KMS-11 (cell line): Measurements from ENCODE around the gene ALKBH4.
A peak's percentile ranks its signal among the peaks of the same experiment; 100 is the strongest.

ENCODE experiments used
- H2AFZ ChIP-seq: fragments of 200-600 bp; sonication (generic); 2 replicates; pipeline ENCODE4 v1.6.1; 2016; ENCODE audit warnings: antibody characterized with exemption, mixed run types, low read depth
- H3K27ac ChIP-seq: fragments of 200-600 bp; sonication (generic); 2 replicates; pipeline ENCODE4 v1.6.1; 2016; ENCODE audit warnings: mild to moderate bottlenecking, mixed run types
- H3K27me3 ChIP-seq: fragments of 200-600 bp; sonication (generic); 2 replicates; pipeline ENCODE4 v1.6.1; 2017; ENCODE audit warnings: mild to moderate bottlenecking, low read depth, mixed run types, moderate library complexity; ENCODE audit not compliant: insufficient read depth
- H3K36me3 ChIP-seq: fragments of 200-600 bp; sonication (generic); 2 replicates; pipeline ENCODE4 v1.6.1; 2017; ENCODE audit warnings: mild to moderate bottlenecking, mixed run types; ENCODE audit not compliant: insufficient read depth
- H3K4me1 ChIP-seq: fragments of 200-600 bp; sonication (generic); 2 replicates; pipeline ENCODE4 v1.6.1; 2016; ENCODE audit warnings: mild to moderate bottlenecking, low read depth, mixed run types; ENCODE audit not compliant: poor library complexity, severe bottlenecking
- H3K4me2 ChIP-seq: fragments of 200-600 bp; sonication (generic); 2 replicates; pipeline ENCODE4 v1.7.0; 2016; ENCODE audit warnings: mild to moderate bottlenecking, mixed run types
- H3K4me3 ChIP-seq: fragments of 200-600 bp; sonication (generic); IDR thresholded peaks from 2 replicates; pipeline ENCODE4 v1.6.1; 2017; ENCODE audit warnings: low read depth, low read length, mixed read lengths; ENCODE audit not compliant: insufficient read depth
- H3K79me2 ChIP-seq: fragments of 200-600 bp; sonication (generic); 2 replicates; pipeline ENCODE4 v1.6.1; 2016; ENCODE audit warnings: low read depth, mixed run types; ENCODE audit not compliant: insufficient read depth
- H3K9ac ChIP-seq: fragments of 200-600 bp; sonication (generic); 2 replicates; pipeline ENCODE4 v1.6.1; 2016; ENCODE audit warnings: mild to moderate bottlenecking, mixed run types
- H4K20me1 ChIP-seq: fragments of 200-600 bp; sonication (generic); 2 replicates; pipeline ENCODE4 v1.6.1; 2016; ENCODE audit warnings: mild to moderate bottlenecking, mixed run types; ENCODE audit not compliant: insufficient read depth
- TF ChIP-seq, protein P1 (sequence below): fragments of 200-600 bp; sonication (generic); conservative IDR thresholded peaks from 2 replicates; pipeline ENCODE4 v1.6.1; 2017; ENCODE audit warnings: low read depth, mild to moderate bottlenecking, antibody characterized with exemption, low read length, moderate library complexity, mixed read lengths

ALKBH4 gene

DNA sequence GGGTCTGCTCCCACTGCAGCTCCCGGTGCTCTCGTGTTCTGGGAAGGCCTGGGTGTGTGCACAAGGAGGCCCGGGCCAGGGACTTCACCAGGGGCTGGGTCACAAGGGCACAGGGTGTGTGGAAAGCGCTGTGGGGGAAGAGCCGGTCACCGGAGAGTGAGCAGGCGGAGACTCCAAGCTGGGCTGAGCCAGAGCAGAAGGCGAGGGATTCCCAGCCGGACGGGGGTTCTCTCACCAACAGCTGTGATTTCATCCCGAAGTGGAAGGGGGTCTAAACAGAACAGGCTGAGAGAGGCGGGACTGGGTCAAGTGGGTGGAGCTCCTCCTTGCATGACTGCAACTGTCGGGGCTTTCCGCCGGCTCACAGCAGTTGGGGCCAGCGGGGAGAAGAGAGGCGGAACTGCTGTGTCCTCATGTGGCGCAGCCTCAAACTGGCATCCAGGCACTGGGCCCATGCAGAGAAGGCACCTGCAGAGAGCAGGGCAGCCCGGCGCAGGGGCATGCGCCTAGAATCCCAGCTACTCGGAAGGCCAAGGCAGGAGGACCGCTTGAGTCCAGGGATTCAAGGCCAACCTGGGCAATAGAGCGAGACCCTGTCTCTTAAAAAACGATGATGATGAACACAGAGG is 38.9 kb downstream of the ALKBH4 start:
- peak overlapping the region; percentile 92 for H3K4me2 ChIP-seq
- no peak overlapping the region for H3K4me3 ChIP-seq
- no peaks in the 10 kb centered on the region for H4K20me1 ChIP-seq
- H2AFZ ChIP-seq: no peak overlapping the region
- peaks cover 99% of the 10 kb centered on the region for H3K4me1 ChIP-seq
- H3K27me3 ChIP-seq: no peaks in the 10 kb centered on the region
- 0 out of 2 replicates have a peak, but pooled peaks cover 24% of the 10 kb centered on the region for H3K79me2 ChIP-seq
- H3K36me3 ChIP-seq: no peaks in the 10 kb centered on the region
- TF ChIP-seq, protein P1, sequence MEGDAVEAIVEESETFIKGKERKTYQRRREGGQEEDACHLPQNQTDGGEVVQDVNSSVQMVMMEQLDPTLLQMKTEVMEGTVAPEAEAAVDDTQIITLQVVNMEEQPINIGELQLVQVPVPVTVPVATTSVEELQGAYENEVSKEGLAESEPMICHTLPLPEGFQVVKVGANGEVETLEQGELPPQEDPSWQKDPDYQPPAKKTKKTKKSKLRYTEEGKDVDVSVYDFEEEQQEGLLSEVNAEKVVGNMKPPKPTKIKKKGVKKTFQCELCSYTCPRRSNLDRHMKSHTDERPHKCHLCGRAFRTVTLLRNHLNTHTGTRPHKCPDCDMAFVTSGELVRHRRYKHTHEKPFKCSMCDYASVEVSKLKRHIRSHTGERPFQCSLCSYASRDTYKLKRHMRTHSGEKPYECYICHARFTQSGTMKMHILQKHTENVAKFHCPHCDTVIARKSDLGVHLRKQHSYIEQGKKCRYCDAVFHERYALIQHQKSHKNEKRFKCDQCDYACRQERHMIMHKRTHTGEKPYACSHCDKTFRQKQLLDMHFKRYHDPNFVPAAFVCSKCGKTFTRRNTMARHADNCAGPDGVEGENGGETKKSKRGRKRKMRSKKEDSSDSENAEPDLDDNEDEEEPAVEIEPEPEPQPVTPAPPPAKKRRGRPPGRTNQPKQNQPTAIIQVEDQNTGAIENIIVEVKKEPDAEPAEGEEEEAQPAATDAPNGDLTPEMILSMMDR: no peak
- peak overlapping the region; percentile 100 for H3K27ac ChIP-seq
- peak overlapping the region; percentile 95 for H3K9ac ChIP-seq

DNA sequence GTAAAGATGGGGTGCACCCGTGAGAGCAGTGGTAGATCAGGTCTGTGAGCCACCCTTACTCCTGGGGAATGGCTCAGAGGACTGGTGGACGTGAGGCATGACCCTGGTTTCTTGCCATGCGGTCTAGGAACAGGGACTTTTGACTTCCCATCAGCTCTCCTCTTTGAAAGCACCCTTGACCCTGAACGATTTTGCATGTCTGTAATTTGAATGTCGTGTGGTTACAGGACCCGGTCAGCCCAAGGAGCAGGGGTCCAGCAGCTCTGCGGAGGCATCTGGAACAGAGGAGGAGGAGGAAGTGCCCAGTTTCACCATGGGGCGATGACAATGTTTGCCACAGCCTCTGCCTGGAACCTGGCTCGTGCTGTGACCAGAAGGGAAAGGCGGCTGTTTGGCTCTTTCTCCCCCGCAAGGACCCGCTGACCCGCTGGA is 39.9 kb downstream of the ALKBH4 start:
- peak overlapping the region; percentile 100 for H3K27ac ChIP-seq
- TF ChIP-seq, protein P1: no peak
- no peaks in the 10 kb centered on the region for H3K27me3 ChIP-seq
- peaks cover 24% of the 10 kb centered on the region; the same call in 1 of the 2 replicates for H3K79me2 ChIP-seq
- no peak overlapping the region for H3K4me3 ChIP-seq
- peak overlapping the region; percentile 95 for H3K9ac ChIP-seq
- no peaks in the 10 kb centered on the region for H4K20me1 ChIP-seq
- H3K36me3 ChIP-seq: no peaks in the 10 kb centered on the region
- peaks cover 99% of the 10 kb centered on the region for H3K4me1 ChIP-seq
- no peak overlapping the region for H2AFZ ChIP-seq
- peak overlapping the region; percentile 92 for H3K4me2 ChIP-seq

DNA sequence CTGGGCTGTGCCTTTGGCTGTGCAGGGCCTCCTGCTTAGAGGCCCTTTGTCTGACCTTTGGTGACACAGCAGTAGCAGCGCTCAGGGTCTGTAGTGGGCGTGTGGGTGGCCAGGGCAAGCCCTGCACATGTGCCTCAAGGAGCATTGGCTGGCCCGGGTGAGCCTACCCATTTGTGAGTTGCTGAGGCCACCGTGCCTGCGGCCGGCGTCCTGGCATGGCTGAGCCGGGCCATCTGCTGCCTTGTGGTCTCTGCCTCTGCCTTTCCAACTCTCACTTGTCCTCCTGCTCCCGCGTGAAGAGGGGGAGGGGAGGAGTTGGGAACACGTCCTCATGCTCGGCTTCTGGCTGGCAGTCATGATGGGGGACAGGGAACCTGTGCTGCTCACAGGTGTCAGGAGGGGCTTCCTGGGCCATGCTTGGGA is 40.5 kb downstream of the ALKBH4 start:
- H3K27ac ChIP-seq: peak overlapping the region; percentile 100

DNA sequence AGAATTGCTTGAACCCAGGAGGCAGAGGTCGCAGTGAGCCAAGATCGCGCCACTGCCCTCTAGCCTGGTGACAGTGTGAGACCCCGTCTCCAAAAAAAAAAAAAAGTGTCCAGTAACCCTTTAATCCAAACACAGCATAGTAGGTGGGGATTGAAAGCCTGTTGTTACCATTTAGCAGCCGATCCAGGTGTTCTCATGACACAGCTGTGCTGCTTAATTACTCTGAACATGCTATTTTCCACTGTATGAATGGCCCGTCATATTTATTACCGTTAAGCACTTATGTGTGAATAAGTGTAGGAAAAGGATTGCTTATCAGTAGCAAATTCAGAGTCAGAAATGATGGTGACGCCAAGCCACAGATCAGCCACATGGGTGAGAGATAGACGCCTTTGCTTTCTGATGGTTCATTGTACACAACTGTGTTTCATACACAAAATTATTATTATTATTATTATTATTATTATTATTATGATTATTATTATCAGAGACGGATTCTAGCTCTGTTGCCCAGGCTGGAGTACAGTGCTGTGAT is 42.9 kb downstream of the ALKBH4 start:
- no peak overlapping the region for H3K4me3 ChIP-seq

More for the DNA sequence above, 40.5 kb downstream of the ALKBH4 start:
- no peaks in the 10 kb centered on the region for H3K27me3 ChIP-seq
- TF ChIP-seq, protein P1: no peak
- no peaks in the 10 kb centered on the region for H3K36me3 ChIP-seq
- H4K20me1 ChIP-seq: no peaks in the 10 kb centered on the region
- H3K4me1 ChIP-seq: peaks cover 99% of the 10 kb centered on the region
- H3K9ac ChIP-seq: peak overlapping the region; percentile 95
- H3K4me2 ChIP-seq: peak overlapping the region; percentile 92
- H2AFZ ChIP-seq: peak overlapping the region; percentile 1; the same call in 1 of the 2 replicates
- peaks cover 21% of the 10 kb centered on the region; the same call in 1 of the 2 replicates for H3K79me2 ChIP-seq
- H3K4me3 ChIP-seq: no peak overlapping the region

More for the DNA sequence above, 42.9 kb downstream of the ALKBH4 start:
- no peaks in the 10 kb centered on the region for H4K20me1 ChIP-seq
- H3K79me2 ChIP-seq: peaks cover 20% of the 10 kb centered on the region; the same call in 1 of the 2 replicates
- TF ChIP-seq, protein P1: no peak
- H3K27ac ChIP-seq: peak overlapping the region; percentile 100; the same call in 1 of the 2 replicates
- peaks cover 97% of the 10 kb centered on the region for H3K4me1 ChIP-seq
- no peaks in the 10 kb centered on the region for H3K27me3 ChIP-seq
- no peaks in the 10 kb centered on the region for H3K36me3 ChIP-seq
- H3K4me2 ChIP-seq: peak overlapping the region; percentile 48; the same call in 1 of the 2 replicates
- H2AFZ ChIP-seq: no peak overlapping the region
- H3K9ac ChIP-seq: no peak overlapping the region
